ENCODE measurements around the gene FAM118B. TPM values are rescaled to one million over a fixed set of nuclear protein-coding genes. Genes with fewer than 3 reads are reported as not detected.

Gene FAM118B
- total RNA-seq, 1 donor from 2014 or later: 25.9 TPM

GRCh38 chr11:126268361-126268707 is 56.8 kb downstream of the FAM118B start:
- H3K36me3 Mint-ChIP-seq (ENCODE audit: low read depth): peaks cover 30% of the 10 kb centered on the region
- H3K4me1 Mint-ChIP-seq (ENCODE audit: low read depth): peaks cover 37% of the 10 kb centered on the region
- DNase-seq (ENCODE audit: low spot score): no peak
- H3K27ac Mint-ChIP-seq (ENCODE audit: unreplicated experiment): peak overlapping the region; percentile 97
- no peaks in the 10 kb centered on the region for H3K27me3 Mint-ChIP-seq (ENCODE audit: low read depth)
- TF ChIP-seq CTCF (IDR thresholded peaks at IDR 0.05): no peak
- H3K4me3 Mint-ChIP-seq (ENCODE audit: unreplicated experiment): peak overlapping the region; percentile 96
- no peaks in the 10 kb centered on the region for H3K9me3 Mint-ChIP-seq (ENCODE audit: low read depth)

GRCh38 chr11:126268708-126269579 is 57.4 kb downstream of the FAM118B start, which contains the start of the genes FOXRED1 and SRPRA:
TSS of gene FOXRED1 (plus strand) at chr11:126269154. CDS start at chr11:126269207, 53 bp downstream.
TSS of gene SRPRA (minus strand) at chr11:126268895. CDS start at chr11:126268804, 91 bp downstream.
- no peaks in the 10 kb centered on the region for H3K27me3 Mint-ChIP-seq (ENCODE audit: low read depth)
- peak within 1 kb of the TSS; percentile 97 for H3K27ac Mint-ChIP-seq (ENCODE audit: unreplicated experiment)
- H3K4me3 Mint-ChIP-seq (ENCODE audit: unreplicated experiment): peak within 1 kb of the TSS; percentile 96
- TF ChIP-seq CTCF (IDR thresholded peaks at IDR 0.05): no peak
- peaks cover 26% of the 10 kb centered on the region for H3K36me3 Mint-ChIP-seq (ENCODE audit: low read depth)
- DNase-seq (ENCODE audit: low spot score): peak; percentile 100
- peaks cover 37% of the 10 kb centered on the region for H3K4me1 Mint-ChIP-seq (ENCODE audit: low read depth)
- H3K9me3 Mint-ChIP-seq (ENCODE audit: low read depth): no peaks in the 10 kb centered on the region

GRCh38 chr11:126277322-126277721 is 65.7 kb downstream of the FAM118B start:
- no peaks in the 10 kb centered on the region for H3K9me3 Mint-ChIP-seq (ENCODE audit: low read depth)
- H3K4me1 Mint-ChIP-seq (ENCODE audit: low read depth): peaks cover 10% of the 10 kb centered on the region
- H3K27me3 Mint-ChIP-seq (ENCODE audit: low read depth): no peaks in the 10 kb centered on the region
- H3K4me3 Mint-ChIP-seq (ENCODE audit: unreplicated experiment): no peak overlapping the region
- TF ChIP-seq CTCF (IDR thresholded peaks at IDR 0.05): no peak
- H3K36me3 Mint-ChIP-seq (ENCODE audit: low read depth): peaks cover 16% of the 10 kb centered on the region
- no peak overlapping the region for H3K27ac Mint-ChIP-seq (ENCODE audit: unreplicated experiment)
- no peak for DNase-seq (ENCODE audit: low spot score)

GRCh38 chr11:126277780-126278179 is 66.2 kb downstream of the FAM118B start:
- H3K27me3 Mint-ChIP-seq (ENCODE audit: low read depth): no peaks in the 10 kb centered on the region
- H3K4me3 Mint-ChIP-seq (ENCODE audit: unreplicated experiment): no peak overlapping the region

More at GRCh38 chr11:126277780-126278179, 66.2 kb downstream of the FAM118B start:
- Mint-ChIP-seq H3K9me3 (ENCODE audit: low read depth) (no peaks in the 10 kb centered on the region), H3K27ac (ENCODE audit: unreplicated experiment) (no peak overlapping the region), H3K4me1 (ENCODE audit: low read depth) (peaks cover 13% of the 10 kb centered on the region), H3K36me3 (ENCODE audit: low read depth) (peaks cover 16% of the 10 kb centered on the region)
- DNase-seq (ENCODE audit: low spot score): no peak
- no peak for TF ChIP-seq CTCF (IDR thresholded peaks at IDR 0.05)

Measured in chondrocyte (in vitro differentiated cells).